ENCODE results near the gene STARD8.

DNA sequence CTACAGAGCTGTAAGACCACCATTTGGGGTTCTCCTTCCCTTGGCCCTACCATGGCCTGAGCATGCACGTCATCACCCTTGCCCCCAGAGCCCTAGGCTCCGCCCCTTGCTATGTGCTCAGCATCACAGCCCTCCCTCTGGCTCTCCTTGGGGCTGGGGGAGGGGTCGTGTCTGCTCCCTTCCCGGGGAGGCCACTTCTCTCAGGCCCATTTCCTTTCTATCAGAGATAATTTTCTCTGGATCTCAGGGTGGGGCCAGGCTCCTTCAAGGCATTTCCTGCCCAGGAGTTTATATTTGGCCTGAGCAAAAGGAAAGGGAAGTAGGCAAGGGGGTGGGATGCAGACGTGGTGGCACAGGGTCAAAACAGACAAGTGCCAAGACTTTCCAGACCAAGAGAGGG is 55.9 kb downstream of the STARD8 start:
- TF ChIP-seq POLR2AphosphoS5 (IDR thresholded peaks at IDR 0.05; ENCODE audit: insufficient read depth, low read depth, low read length) (no peak), MYC (IDR thresholded peaks at IDR 0.05; ENCODE audit: low read depth, low read length) (no peak), EZH2 (IDR thresholded peaks at IDR 0.05; ENCODE audit: borderline replicate concordance, low read depth, low read length, severe bottlenecking) (no peak), POLR2A (IDR thresholded peaks at IDR 0.05; ENCODE audit: low read depth, low read length) (no peak), JUN (IDR thresholded peaks at IDR 0.05; ENCODE audit: borderline replicate concordance, insufficient read depth, insufficient read length, low read depth) (no peak), FOS (IDR thresholded peaks at IDR 0.05; ENCODE audit: borderline replicate concordance, insufficient read depth, low read length) (no peak), GATA2 (IDR thresholded peaks at IDR 0.05; ENCODE audit: insufficient read depth, insufficient read length, low read depth, low read length) (no peak)
- TF ChIP-seq, protein P1, sequence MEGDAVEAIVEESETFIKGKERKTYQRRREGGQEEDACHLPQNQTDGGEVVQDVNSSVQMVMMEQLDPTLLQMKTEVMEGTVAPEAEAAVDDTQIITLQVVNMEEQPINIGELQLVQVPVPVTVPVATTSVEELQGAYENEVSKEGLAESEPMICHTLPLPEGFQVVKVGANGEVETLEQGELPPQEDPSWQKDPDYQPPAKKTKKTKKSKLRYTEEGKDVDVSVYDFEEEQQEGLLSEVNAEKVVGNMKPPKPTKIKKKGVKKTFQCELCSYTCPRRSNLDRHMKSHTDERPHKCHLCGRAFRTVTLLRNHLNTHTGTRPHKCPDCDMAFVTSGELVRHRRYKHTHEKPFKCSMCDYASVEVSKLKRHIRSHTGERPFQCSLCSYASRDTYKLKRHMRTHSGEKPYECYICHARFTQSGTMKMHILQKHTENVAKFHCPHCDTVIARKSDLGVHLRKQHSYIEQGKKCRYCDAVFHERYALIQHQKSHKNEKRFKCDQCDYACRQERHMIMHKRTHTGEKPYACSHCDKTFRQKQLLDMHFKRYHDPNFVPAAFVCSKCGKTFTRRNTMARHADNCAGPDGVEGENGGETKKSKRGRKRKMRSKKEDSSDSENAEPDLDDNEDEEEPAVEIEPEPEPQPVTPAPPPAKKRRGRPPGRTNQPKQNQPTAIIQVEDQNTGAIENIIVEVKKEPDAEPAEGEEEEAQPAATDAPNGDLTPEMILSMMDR (IDR thresholded peaks at IDR 0.05; ENCODE audit: extremely low read depth in 1 of 2, insufficient read depth in 1 of 2, low read depth in 1 of 2, low read length in 2 of 2): no peak
- TF ChIP-seq, protein P2, sequence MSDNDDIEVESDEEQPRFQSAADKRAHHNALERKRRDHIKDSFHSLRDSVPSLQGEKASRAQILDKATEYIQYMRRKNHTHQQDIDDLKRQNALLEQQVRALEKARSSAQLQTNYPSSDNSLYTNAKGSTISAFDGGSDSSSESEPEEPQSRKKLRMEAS (IDR thresholded peaks at IDR 0.05; ENCODE audit: insufficient read depth, insufficient read length): no peak
